ENCODE data around the gene SNTG2.
"Not testable (repeated sequence)": the region's sequence is repeated elsewhere in the genome, so short reads cannot be mapped to it uniquely, and the experiment has no call there.

Gene SNTG2

DNA sequence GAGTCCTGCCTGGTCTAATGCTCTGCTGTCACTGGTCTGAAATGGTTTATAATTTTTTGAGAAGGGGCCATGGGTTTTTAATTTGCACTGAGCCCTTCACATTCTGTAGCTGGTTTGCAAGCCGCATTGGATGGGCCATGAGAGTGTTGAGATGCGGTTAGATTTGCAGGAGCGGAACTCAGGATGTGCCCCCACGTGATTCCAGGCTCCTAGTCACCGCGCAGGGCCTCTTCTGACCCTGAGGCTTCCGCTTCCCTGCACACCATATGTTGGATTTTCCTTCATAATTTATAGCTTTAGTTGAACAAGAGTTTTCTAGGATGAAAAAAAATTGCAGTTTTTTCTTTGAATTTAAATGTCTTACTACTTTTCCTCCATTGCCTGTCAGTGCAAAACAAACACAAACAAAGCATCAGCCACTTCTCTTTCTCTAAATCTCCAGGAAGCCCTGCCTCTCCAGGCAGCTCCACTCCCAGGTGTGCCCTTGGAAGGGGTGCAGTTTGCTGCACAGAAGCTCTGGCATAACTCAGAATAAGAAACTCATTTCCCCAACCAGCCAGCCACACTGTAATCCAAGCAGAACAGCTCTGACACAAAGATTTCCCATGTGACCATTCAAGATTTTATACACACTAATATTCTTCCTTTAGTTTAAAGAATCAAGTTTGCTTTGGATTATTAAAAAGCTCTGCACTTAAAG, 444.2 kb downstream of the SNTG2 start:
- no peak for DNase-seq

- DNase-seq, result no peak
Measured at GRCh38 chr2:1397350-1397749, 446.7 kb downstream of the SNTG2 start.

GRCh38 chr2:1398191-1398590, 447.5 kb downstream of the SNTG2 start:
- no peak for DNase-seq

GRCh38 chr2:1400943-1401735, 450.5 kb downstream of the SNTG2 start:
- DNase-seq, result no peak

- DNase-seq, result no peak
Measured at GRCh38 chr2:1402064-1402463, 451.4 kb downstream of the SNTG2 start.

GRCh38 chr2:1403565-1403964, 452.9 kb downstream of the SNTG2 start:
- DNase-seq, result no peak

GRCh38 chr2:1405124-1405523, 454.5 kb downstream of the SNTG2 start:
- no peak for DNase-seq

GRCh38 chr2:1405967-1406366, 455.3 kb downstream of the SNTG2 start:
- DNase-seq, result no peak

DNA sequence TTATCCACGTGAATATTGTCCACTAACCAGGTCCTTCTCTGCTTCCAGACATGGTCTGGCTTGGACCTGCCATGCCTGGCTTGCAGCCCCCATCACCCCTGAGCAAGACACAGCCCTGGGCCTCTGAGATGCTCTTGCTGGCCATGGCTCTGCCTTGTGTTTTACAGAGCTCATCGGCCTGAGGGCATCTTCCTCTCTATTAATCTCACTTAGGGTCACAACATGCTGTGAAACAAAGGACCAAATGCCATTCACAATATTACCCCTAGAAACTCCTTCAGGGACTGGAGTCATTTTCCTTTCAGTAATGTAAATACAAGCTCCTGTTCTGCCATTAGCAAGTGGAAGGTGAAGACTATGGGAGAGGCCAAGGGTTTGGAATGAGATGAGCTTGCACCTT, 455.8 kb downstream of the SNTG2 start:
- DNase-seq, result no peak

GRCh38 chr2:1407950-1408675, 457.5 kb downstream of the SNTG2 start:
- DNase-seq, result no peak

DNA sequence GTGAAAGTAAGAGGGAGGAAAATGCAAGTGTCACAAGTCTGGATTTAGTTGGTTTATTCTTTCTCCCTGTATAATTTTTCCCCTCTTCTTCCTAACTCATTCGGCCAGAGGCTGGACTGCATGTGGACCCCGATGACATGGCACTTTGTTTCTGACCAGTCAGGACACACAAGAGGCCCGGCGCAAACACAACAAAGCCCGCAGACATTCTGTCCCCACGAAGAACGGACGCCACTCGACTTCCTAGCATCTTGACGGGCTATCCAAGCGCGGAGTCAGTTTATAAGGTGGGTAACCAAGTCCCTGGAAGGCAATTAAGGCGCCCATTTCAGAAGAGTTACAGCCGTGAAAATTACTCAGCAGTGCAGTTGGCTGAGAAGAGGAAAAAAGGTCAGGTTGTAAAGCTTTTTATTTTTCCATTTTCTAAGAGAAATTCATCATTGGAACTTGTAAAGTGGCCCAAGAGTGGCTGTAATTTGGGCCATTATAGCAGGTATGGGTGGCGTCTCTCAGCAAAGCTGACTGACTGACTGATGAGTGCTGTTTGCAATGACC, 462.6 kb downstream of the SNTG2 start, which contains the start of gene TPO:
Gene TPO (plus strand): TSS at position 308 of the 555 bp plus-strand sequence. CDS start 946 bp downstream, outside the sequence.
- no peak for DNase-seq

GRCh38 chr2:1414121-1414520, 463.5 kb downstream of the SNTG2 start:
- no peak for DNase-seq

GRCh38 chr2:1414901-1415300, 464.3 kb downstream of the SNTG2 start:
- not testable (repeated sequence) for DNase-seq

- DNase-seq, result no peak
Measured at GRCh38 chr2:1415501-1415900, 464.9 kb downstream of the SNTG2 start.
